Activated B cell treated with CpG ODN at 0.5 μM for 24 hours (primary cell): ENCODE results near the gene ATAD3C. TPM values are rescaled to one million over a fixed set of nuclear protein-coding genes. Genes with fewer than 3 reads are reported as not detected.
"Not testable (repeated sequence)": the region's sequence is repeated elsewhere in the genome, so short reads cannot be mapped to it uniquely, and the experiment has no call there.

Experiments
- ATAC-seq: fragments of 200-7000 bp; cut with Tn5 transposase; one replicate; pipeline ENCODE4 v1.10.0; 2021; ENCODE audit warnings: low read depth, mild to moderate bottlenecking, moderate library complexity
- CTCF ChIA-PET: fragments of 350-600 bp; sonication (Branson Sonifier 250); formaldehyde crosslinking; loops from one replicate; lab custom pipeline; 2021; ENCODE audit warnings: antibody characterized with exemption; lab: Charles Lee
- POLR2A ChIA-PET: fragments of 350-600 bp; sonication (Branson Sonifier 250); formaldehyde crosslinking; loops from one replicate; lab custom pipeline; 2021; ENCODE audit warnings: antibody characterized with exemption; lab: Charles Lee
- DNase-seq: peaks from one replicate; pipeline ENCODE4 v3.0.0; 2022
- H3K27ac Mint-ChIP-seq: one replicate; pipeline ENCODE4 v1.8.0; 2020; ENCODE audit warnings: mixed read lengths
- H3K27me3 Mint-ChIP-seq: one replicate; pipeline ENCODE4 v1.8.0; 2021; ENCODE audit warnings: mixed read lengths
- H3K36me3 Mint-ChIP-seq: one replicate; pipeline ENCODE4 v1.8.0; 2021; ENCODE audit warnings: low read depth, mixed read lengths
- H3K4me1 Mint-ChIP-seq: one replicate; pipeline ENCODE4 v1.8.0; 2021; ENCODE audit warnings: mixed read lengths
- H3K4me3 Mint-ChIP-seq: one replicate; pipeline ENCODE4 v1.8.0; 2020; ENCODE audit warnings: mild to moderate bottlenecking, mixed read lengths
- H3K9me3 Mint-ChIP-seq: one replicate; pipeline ENCODE4 v1.8.0; 2020; ENCODE audit warnings: mixed read lengths
- CTCF ChIP-seq: fragments of 200-600 bp; IDR thresholded peaks from one replicate; pipeline ENCODE4 v1.8.0; 2022; ENCODE audit warnings: antibody characterized with exemption, mild to moderate bottlenecking
- intact Hi-C: fragments of 100-400 bp; cut with micrococcal nuclease; formaldehyde crosslinking; loops from one replicate; pipeline ENCODE4 v1.15.1; 2024
- total RNA-seq: library from RNA; stranded (reverse); gene quantifications from 2 replicates; pipeline ENCODE4 v1.2.3, GENCODE V29; 2022

Gene ATAD3C
- total RNA-seq, 1 donor from 2014 or later = 0.58 TPM

- TF ChIP-seq CTCF = no peak
- ChIA-PET CTCF (no interaction called here), POLR2A (no interaction called here)
- no peak for DNase-seq
- intact Hi-C loops = no loop called here
- no peak for ATAC-seq
- no peaks in the 10 kb centered on the region for H3K36me3 Mint-ChIP-seq
- H3K4me1 Mint-ChIP-seq = peaks cover 3% of the 10 kb centered on the region
- H3K27ac Mint-ChIP-seq = no peak overlapping the region
- no peak overlapping the region for H3K4me3 Mint-ChIP-seq
- no peaks in the 10 kb centered on the region for H3K9me3 Mint-ChIP-seq
- peaks cover 4% of the 10 kb centered on the region for H3K27me3 Mint-ChIP-seq
Measured at GRCh38 chr1:1460540-1461130, 11.1 kb downstream of the ATAD3C start.

- peaks cover 3% of the 10 kb centered on the region for H3K4me1 Mint-ChIP-seq
- DNase-seq (no peak), ATAC-seq (no peak)
- H3K9me3 Mint-ChIP-seq = peaks cover 3% of the 10 kb centered on the region
- POLR2A ChIA-PET = interaction anchor here (0.6 kb wide), 1 partner anchor 447 kb away, joined by 8 read pairs; no protein-coding TSS in a partner anchor
- intact Hi-C loops = no loop called here
- H3K36me3 Mint-ChIP-seq = no peaks in the 10 kb centered on the region
- TF ChIP-seq CTCF = no peak
- H3K4me3 Mint-ChIP-seq = peak overlapping the region; percentile 15
- H3K27me3 Mint-ChIP-seq = peaks cover 4% of the 10 kb centered on the region
- H3K27ac Mint-ChIP-seq = no peak overlapping the region
- CTCF ChIA-PET = no interaction called here
Measured at GRCh38 chr1:1461721-1462317, 12.3 kb downstream of the ATAD3C start.

- POLR2A ChIA-PET = interaction anchor here (0.6 kb wide), 1 partner anchor 446 kb away, joined by 8 read pairs; no protein-coding TSS in a partner anchor
- Mint-ChIP-seq H3K4me1 (peaks cover 3% of the 10 kb centered on the region), H3K9me3 (peaks cover 3% of the 10 kb centered on the region), H3K27me3 (peaks cover 4% of the 10 kb centered on the region), H3K36me3 (no peaks in the 10 kb centered on the region), H3K27ac (no peak overlapping the region), H3K4me3 (peak overlapping the region; percentile 53)
- DNase-seq = no peak
- peak; percentile 71 for ATAC-seq
- intact Hi-C loops = no loop called here
- CTCF ChIA-PET = no interaction called here
- TF ChIP-seq CTCF = no peak
Measured at GRCh38 chr1:1462318-1462966, 13.0 kb downstream of the ATAD3C start.

- Mint-ChIP-seq H3K36me3 (no peaks in the 10 kb centered on the region), H3K4me1 (peaks cover 3% of the 10 kb centered on the region), H3K27ac (no peak overlapping the region), H3K9me3 (peaks cover 3% of the 10 kb centered on the region), H3K27me3 (peaks cover 4% of the 10 kb centered on the region), H3K4me3 (no peak overlapping the region)
- CTCF ChIA-PET = no interaction called here
- no peak for DNase-seq
- intact Hi-C loops = no loop called here
- TF ChIP-seq CTCF = no peak
- no peak for ATAC-seq
- POLR2A ChIA-PET = no interaction called here
Measured at GRCh38 chr1:1463312-1463711, 13.8 kb downstream of the ATAD3C start.

GRCh38 chr1:1468196-1468985 lies 18.9 kb downstream of the ATAD3C start:
- intact Hi-C loops, CTCF ChIA-PET, DNase-seq, H3K4me3 Mint-ChIP-seq, H3K36me3 Mint-ChIP-seq, ATAC-seq, POLR2A ChIA-PET, H3K9me3 Mint-ChIP-seq, H3K27me3 Mint-ChIP-seq, H3K27ac Mint-ChIP-seq: not testable (repeated sequence)
- H3K4me1 Mint-ChIP-seq = peaks cover 20% of the 10 kb centered on the region
